Prostate gland (tissue), 2 donors: ENCODE data around the gene HCK.

Experiments used
- POLR2A ChIP-seq: fragments of 450-650 bp; IDR thresholded peaks from one replicate; pipeline ENCODE4 v1.6.1; 2016; ENCODE audit warnings: antibody characterized with exemption, mild to moderate bottlenecking
- POLR2AphosphoS5 ChIP-seq: sonication (generic); formaldehyde crosslinking; IDR thresholded peaks from one replicate; pipeline ENCODE4 v1.6.1; 2017; ENCODE audit warnings: antibody characterized with exemption
- TF ChIP-seq, protein P1 (sequence below), 4 experiments: fragments of 200-600 bp in 2 of 4; fragments of 450-650 bp in 2 of 4; sonication (generic) in 2 of 4; IDR thresholded peaks; 1 replicate in 3 of 4; 2 replicates in 1 of 4; pipeline ENCODE4 v1.5.1; 2016 to 2019; ENCODE audit warnings: antibody characterized with exemption in 4 of 4, mild to moderate bottlenecking in 2 of 4, moderate library complexity in 2 of 4

DNA sequence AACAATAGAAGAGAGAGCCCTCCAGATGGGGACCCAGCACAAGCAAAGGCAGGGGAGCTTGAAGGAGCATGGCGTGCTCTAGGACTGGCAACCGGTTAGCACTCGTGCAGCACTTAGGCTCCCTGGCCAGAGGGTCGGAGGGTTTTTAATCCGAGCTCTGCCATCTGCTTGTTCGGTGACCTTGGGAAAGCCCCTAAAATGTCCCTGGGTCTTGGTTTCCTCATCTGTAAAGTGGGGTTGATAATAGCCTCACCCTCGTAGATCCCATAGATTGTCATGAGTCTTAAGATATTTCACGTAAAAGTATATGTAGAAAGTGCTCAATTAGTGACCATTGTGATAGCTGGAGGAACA is 16.6 kb upstream of the HCK start:
- TF ChIP-seq, protein P1, sequence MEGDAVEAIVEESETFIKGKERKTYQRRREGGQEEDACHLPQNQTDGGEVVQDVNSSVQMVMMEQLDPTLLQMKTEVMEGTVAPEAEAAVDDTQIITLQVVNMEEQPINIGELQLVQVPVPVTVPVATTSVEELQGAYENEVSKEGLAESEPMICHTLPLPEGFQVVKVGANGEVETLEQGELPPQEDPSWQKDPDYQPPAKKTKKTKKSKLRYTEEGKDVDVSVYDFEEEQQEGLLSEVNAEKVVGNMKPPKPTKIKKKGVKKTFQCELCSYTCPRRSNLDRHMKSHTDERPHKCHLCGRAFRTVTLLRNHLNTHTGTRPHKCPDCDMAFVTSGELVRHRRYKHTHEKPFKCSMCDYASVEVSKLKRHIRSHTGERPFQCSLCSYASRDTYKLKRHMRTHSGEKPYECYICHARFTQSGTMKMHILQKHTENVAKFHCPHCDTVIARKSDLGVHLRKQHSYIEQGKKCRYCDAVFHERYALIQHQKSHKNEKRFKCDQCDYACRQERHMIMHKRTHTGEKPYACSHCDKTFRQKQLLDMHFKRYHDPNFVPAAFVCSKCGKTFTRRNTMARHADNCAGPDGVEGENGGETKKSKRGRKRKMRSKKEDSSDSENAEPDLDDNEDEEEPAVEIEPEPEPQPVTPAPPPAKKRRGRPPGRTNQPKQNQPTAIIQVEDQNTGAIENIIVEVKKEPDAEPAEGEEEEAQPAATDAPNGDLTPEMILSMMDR (IDR thresholded peaks at IDR 0.05): no peak
- no peak for TF ChIP-seq POLR2AphosphoS5
- TF ChIP-seq POLR2A: no peak
